ENCODE measurements around the gene SP1.

SP1 gene

DNA sequence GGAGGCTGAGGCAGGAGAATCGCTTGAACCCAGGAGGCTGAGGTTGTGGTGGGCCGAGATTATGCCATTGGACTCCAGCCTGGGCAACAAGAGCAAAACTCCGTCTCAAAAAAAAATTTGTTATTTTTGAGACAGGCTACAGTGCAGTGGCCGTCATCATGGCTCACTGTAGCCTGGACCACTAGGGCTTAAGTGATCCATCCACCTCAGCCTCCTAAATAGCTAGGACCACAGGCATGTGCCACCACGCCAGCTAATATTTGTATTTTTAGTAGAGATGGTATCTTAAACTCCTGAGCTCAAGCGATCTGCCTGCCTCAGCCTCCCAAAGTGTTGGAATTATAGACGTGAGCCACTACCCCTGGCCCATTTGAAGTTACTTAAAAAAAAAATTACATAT, 71.0 kb downstream of the SP1 start:
- no peak for DNase-seq (ENCODE audit: low read depth in 2 of 2)

GRCh38 chr12:53451661-53452158, 71.7 kb downstream of the SP1 start, which contains the start of gene PCBP2:
Gene PCBP2 (plus strand): TSS chr12:53452102. CDS start chr12:53454801, 2,699 bp downstream.
- DNase-seq (ENCODE audit: low read depth in 2 of 2), result peak; percentile 97 to 99

- DNase-seq (ENCODE audit: low read depth in 2 of 2), result peak; percentile 54 to 58
Measured at GRCh38 chr12:53452159-53453077, 72.4 kb downstream of the SP1 start.

GRCh38 chr12:53453953-53454640, 74.1 kb downstream of the SP1 start:
- no peak for DNase-seq (ENCODE audit: low read depth in 2 of 2)

DNA sequence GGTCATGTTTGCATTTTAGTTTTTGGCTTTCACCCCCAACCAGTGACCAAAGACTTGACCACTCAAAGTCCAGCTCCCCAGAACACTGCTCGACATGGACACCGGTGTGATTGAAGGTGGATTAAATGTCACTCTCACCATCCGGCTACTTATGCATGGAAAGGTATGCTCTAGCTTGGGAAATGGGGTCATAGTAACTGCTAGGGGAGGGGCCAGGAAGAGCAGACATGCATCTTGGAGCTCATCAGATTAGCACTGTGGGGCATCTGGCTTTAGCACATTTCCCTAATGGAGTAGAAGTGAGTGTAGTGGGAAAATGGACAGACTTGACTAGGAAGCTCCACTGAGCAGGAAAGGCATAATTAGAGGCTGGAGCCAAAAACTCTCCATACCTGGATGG, 74.7 kb downstream of the SP1 start:
- no peak for DNase-seq (ENCODE audit: low read depth in 2 of 2)

GRCh38 chr12:53456654-53457366, 76.8 kb downstream of the SP1 start:
- DNase-seq (ENCODE audit: low read depth in 2 of 2), result no peak

DNA sequence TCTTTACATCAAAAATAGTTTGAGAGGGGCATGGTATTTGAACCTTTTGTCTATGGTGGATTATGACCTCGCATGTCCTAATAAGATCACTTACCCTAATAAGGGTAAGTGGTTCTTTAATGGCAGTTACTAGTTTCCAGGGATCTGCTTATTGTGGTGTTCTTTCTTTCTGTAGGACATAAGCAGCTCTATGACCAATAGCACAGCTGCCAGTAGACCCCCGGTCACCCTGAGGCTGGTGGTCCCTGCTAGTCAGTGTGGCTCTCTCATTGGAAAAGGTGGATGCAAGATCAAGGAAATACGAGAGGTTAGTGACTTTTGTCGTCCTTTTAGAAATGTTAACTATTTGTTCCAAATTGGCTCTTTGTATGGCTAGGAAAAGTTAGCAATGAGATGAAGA, 79.1 kb downstream of the SP1 start:
- DNase-seq (ENCODE audit: low read depth in 2 of 2), result no peak

- DNase-seq (ENCODE audit: low read depth in 2 of 2), result no peak
Measured at GRCh38 chr12:53461059-53461458, 81.1 kb downstream of the SP1 start.

DNA sequence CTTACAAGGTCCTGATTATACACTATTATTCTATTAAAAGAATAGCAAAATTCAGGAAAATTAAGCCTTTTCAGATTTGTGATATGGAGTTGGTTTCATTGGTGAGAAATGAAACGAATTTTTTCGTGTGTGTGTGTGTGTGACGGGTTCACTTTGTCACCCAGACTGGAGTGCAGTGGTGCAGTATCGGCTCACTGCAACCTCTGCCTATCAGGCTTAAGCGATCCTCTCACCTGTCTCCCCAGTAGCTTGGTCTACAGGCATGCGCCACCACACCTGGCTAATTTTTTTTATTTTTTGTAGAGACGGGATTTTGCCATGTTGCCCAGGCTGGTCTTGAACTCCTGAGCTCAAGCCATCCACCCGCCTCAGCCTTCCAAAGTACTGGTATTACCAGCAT, 81.6 kb downstream of the SP1 start:
- DNase-seq (ENCODE audit: low read depth in 2 of 2), result no peak

GRCh38 chr12:53462935-53463334, 83.0 kb downstream of the SP1 start:
- DNase-seq (ENCODE audit: low read depth in 2 of 2), result no peak

DNA sequence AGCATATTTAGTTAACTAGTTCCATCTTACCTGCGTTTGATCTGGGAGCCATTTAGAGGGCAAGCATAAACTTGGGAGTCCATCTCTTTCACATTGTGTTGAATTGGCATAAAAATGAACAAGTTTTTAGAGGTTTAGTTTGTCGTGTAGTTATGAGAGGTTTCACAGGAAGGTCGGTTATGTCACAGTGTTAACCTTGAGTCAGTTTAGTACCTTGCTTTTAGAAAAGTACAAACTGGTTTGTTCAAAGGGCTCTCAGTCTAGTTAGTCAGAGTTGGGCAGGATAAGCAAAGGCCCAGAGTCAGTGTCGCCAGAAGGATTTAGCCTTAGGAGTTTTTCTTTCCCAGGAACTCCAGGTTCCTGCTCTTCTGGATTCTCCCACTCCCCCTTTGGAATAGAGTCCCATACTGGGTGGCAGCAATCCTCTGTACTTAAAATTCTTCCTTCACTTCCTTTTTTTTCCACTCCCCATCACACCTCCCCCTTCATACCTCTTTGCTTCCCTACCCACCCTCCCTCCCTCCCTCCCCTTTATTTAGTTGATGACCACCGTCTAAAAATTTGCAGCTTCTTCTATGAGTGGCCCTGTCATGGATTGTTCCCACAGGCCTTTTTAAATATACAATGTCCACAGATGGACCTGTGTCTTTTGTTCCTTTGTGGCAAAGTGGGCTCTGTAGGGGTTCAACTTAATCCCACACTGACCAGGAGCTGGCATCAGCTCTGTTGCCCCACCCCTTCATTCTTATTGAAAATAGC, 84.0 kb downstream of the SP1 start:
- DNase-seq (ENCODE audit: low read depth in 2 of 2), result no peak

- no peak for DNase-seq (ENCODE audit: low read depth in 2 of 2)
Measured at GRCh38 chr12:53464685-53465418, 84.9 kb downstream of the SP1 start.

GRCh38 chr12:53465679-53466078, 85.7 kb downstream of the SP1 start:
- no peak for DNase-seq (ENCODE audit: low read depth in 2 of 2)
